Measurements from ENCODE around the gene FAM118B. TPM values are rescaled to one million over a fixed set of nuclear protein-coding genes. Genes with fewer than 3 reads are reported as not detected.
A peak's percentile ranks its signal among the peaks of the same experiment; 100 is the strongest.

FAM118B gene
- total and polyA plus RNA-seq, 7 donors = 13.3 to 46.7 (median 20.0) TPM

DNA sequence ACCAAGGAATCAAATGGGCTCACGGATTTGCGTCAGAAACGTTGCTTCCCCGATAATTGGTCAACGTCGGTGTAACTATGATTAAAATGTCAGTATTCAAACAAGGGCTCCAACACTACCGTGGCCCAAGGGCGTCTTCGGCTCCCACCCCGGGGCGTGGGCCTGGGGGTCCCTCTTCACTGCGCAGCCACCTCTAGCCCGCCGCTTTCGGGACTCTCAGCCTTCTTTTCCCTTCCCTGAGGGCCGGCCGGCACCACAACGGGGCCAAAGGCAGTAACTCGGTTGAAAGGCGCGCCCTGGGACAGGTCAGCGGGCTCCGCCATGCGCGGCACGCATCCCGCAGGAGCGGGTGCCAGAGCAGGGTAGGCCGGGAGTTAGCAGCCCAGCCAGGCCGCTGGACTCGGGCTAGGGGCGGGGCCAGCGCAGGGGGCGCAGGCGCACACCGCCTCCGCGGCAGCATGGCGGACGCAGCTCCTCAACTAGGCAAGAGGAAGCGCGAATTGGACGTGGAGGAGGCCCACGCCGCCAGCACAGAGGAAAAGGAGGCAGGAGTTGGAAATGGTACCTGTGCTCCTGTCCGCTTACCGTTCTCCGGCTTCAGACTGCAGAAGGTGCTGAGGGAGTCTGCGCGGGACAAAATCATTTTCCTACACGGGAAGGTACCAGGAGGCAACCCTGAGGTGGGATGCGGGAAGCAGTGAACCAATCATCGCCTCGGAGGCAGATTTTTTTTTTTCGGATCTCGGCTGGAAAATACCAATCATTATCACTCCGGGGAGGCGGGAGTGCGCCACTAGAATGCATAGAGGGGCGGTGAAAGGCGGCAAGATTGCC lies 92.3 kb downstream of the FAM118B start, which contains the start of gene DCPS:
TSS of gene DCPS (plus strand) at position 438 of the 834 bp plus-strand sequence. CDS start at position 459, 21 bp downstream.
- H3K27me3 ChIP-seq (ENCODE audit: insufficient read depth in 3 of 3, low read length in 2 of 3) = no peaks in the 10 kb centered on the region
- peak within 1 kb of the TSS; percentile 86 for H3K27ac ChIP-seq
- DNase-seq (peak; percentile 92 to 95), ATAC-seq (peak; percentile 97 to 98 (median 98))
- H3K4me1 ChIP-seq = peaks cover 32% of the 10 kb centered on the region
- H3K9me3 ChIP-seq = no peaks in the 10 kb centered on the region
- peaks cover 0 to 28% of the 10 kb centered on the region in 2 donors for H3K36me3 ChIP-seq (ENCODE audit: insufficient read depth in 1 of 2, low read depth in 1 of 2)
- intact Hi-C loops (cut with DNase I) = no loop called here
- WGBS, 3 donors = 1% methylated on average over 58 to 61 of the region's 61 CpGs
- peak within 1 kb of the TSS; percentile 79 for H3K4me3 ChIP-seq
- TF ChIP-seq, protein P1, sequence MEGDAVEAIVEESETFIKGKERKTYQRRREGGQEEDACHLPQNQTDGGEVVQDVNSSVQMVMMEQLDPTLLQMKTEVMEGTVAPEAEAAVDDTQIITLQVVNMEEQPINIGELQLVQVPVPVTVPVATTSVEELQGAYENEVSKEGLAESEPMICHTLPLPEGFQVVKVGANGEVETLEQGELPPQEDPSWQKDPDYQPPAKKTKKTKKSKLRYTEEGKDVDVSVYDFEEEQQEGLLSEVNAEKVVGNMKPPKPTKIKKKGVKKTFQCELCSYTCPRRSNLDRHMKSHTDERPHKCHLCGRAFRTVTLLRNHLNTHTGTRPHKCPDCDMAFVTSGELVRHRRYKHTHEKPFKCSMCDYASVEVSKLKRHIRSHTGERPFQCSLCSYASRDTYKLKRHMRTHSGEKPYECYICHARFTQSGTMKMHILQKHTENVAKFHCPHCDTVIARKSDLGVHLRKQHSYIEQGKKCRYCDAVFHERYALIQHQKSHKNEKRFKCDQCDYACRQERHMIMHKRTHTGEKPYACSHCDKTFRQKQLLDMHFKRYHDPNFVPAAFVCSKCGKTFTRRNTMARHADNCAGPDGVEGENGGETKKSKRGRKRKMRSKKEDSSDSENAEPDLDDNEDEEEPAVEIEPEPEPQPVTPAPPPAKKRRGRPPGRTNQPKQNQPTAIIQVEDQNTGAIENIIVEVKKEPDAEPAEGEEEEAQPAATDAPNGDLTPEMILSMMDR (IDR thresholded peaks at IDR 0.05) = peak; percentile 3

DNA sequence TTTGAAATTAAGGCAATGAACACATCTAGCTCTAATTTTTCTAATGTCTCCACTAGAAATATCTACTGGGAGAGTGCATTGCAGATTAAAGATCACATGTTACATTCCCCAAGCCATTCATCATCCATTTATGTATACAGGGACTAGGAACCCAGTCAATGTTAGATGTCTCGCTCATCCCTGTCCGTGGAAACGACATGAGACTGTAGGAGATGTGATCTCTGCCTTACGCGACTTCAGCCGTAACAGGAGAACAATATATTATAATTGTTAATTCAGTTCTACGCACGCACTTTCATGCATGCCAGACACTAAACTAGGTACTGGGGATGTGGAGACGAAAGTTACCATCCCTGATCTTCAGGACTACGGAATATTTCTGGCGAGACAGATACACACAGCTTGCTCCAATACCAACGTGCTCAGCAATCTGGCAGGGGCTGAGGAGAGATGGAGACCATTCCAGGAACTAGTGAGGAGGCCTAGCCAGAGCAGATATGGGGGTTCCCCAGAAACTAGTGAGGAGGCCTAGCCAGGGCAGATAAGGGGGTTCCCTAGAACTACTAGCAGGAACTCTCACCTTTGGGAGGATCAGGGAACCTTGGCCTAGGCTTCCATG lies 93.0 kb downstream of the FAM118B start:
- Histone ChIP-seq H3K9me3 (no peaks in the 10 kb centered on the region), H3K27me3 (ENCODE audit: insufficient read depth in 3 of 3, low read length in 2 of 3) (no peaks in the 10 kb centered on the region), H3K27ac (peak overlapping the region; percentile 86), H3K4me3 (peak overlapping the region; percentile 79), H3K4me1 (peaks cover 33% of the 10 kb centered on the region), H3K36me3 (ENCODE audit: insufficient read depth in 1 of 2, low read depth in 1 of 2) (peaks cover 0 to 30% of the 10 kb centered on the region in 2 donors)
- intact Hi-C loops (cut with DNase I) = no loop called here
- peak in 1 of 4 donors; percentile 23 for ATAC-seq
- WGBS, 3 donors = 22 to 30% (median 24%) methylated on average over 12 of the region's 12 CpGs
- DNase-seq = no peak
- TF ChIP-seq, protein P1 (IDR thresholded peaks at IDR 0.05) = no peak

DNA sequence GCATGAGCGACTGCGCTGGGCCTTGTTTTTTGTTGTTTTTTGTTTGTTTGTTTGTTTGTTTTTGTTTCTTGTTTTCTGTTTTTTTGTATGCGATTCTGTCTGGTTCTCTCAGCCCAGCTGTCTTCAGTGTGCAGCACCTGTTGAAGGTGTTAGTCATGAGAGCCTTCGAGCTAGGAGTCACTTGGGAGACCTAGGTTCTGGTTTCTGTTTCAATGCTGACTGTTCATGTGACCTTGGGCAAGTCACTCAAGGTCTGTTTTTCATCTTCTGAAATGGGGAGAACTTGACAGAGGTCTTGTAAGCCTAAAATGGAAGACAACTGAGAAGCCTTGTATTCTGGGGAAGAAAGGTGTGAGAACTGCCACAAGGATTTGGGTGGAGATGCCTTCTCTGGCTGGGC lies 94.1 kb downstream of the FAM118B start:
- Histone ChIP-seq H3K4me3 (no peak overlapping the region), H3K27me3 (ENCODE audit: insufficient read depth in 3 of 3, low read length in 2 of 3) (no peaks in the 10 kb centered on the region), H3K36me3 (ENCODE audit: insufficient read depth in 1 of 2, low read depth in 1 of 2) (peaks cover 0 to 24% of the 10 kb centered on the region in 2 donors), H3K27ac (peak overlapping the region; percentile 86), H3K9me3 (no peaks in the 10 kb centered on the region), H3K4me1 (peaks cover 35% of the 10 kb centered on the region)
- 81% methylated on average over 4 of the region's 4 CpGs for WGBS, 3 donors
- intact Hi-C loops (cut with DNase I) = no loop called here
- TF ChIP-seq, protein P1 (IDR thresholded peaks at IDR 0.05) = no peak
- no peak for DNase-seq
- no peak for ATAC-seq

DNA sequence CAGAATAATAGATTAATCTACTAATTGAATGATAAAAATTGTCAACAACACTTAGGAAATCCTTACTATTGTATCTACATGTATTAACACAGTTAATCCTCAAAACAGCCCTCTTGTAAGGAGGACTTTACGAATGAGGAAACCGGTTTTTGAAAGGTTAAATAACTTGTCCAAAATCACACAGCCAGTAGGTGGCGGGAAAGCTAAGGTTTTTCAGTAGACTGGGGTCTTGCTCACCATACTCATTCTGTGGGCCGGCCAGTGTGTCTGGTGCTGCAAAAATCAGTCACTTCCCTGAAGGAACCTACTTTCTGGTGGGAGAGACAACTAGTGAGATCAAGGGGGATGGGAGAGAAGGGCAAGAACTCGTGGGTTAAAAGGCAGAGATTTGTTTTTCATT lies 96.1 kb downstream of the FAM118B start:
- no peak for DNase-seq
- TF ChIP-seq, protein P1 (IDR thresholded peaks at IDR 0.05) = no peak
- H3K4me1 ChIP-seq = peaks cover 38% of the 10 kb centered on the region
- H3K9me3 ChIP-seq = no peaks in the 10 kb centered on the region
- peaks cover 0 to 27% of the 10 kb centered on the region in 2 donors for H3K36me3 ChIP-seq (ENCODE audit: insufficient read depth in 1 of 2, low read depth in 1 of 2)
- WGBS, 3 donors = 34 to 49% (median 42%) methylated on average over 5 of the region's 5 CpGs
- intact Hi-C loops (cut with DNase I) = loop anchor here in 1 of 2 donors (2.0 kb wide), 1 partner anchor 173 kb away; no protein-coding TSS in a partner anchor
- H3K27me3 ChIP-seq (ENCODE audit: insufficient read depth in 3 of 3, low read length in 2 of 3) = no peaks in the 10 kb centered on the region
- peak overlapping the region; percentile 25 for H3K4me3 ChIP-seq
- ATAC-seq = no peak
- H3K27ac ChIP-seq = peak overlapping the region; percentile 83
